Adrenal gland (tissue), 12 donors: ENCODE measurements around the gene CYP27B1. TPM values are rescaled to one million over a fixed set of nuclear protein-coding genes. Genes with fewer than 3 reads are reported as not detected.

ENCODE experiments used
- DNase-seq, 7 donors: peaks; one replicate each; pipeline ENCODE4 v3.0.0-alpha.2; 2019 to 2020
- H3K27ac ChIP-seq, 5 donors: fragments of 200-600 bp; sonication (generic) in 4 of 5; 1 replicate in 3 of 5; 2 replicates in 2 of 5; pipeline versions ENCODE4 v1.5.1 to v1.8.0; 2016 to 2020; ENCODE audit warnings: mild to moderate bottlenecking in 1 of 5
- H3K27me3 ChIP-seq: fragments of 200-600 bp; 2 replicates; pipeline ENCODE4 v1.8.0; 2021
- H3K36me3 ChIP-seq, 2 donors: fragments of 200-600 bp; replicated peaks in 1 of 2; 1 replicate in 1 of 2; 2 replicates in 1 of 2; pipeline versions ENCODE4 v1.5.1 to v1.8.0; 2018 to 2022
- H3K4me1 ChIP-seq, 2 donors: fragments of 200-600 bp; replicated peaks in 1 of 2; 1 replicate in 1 of 2; 2 replicates in 1 of 2; pipeline versions ENCODE4 v1.5.1 to v1.8.0; 2018 to 2021
- H3K4me3 ChIP-seq, 4 donors: fragments of 200-600 bp; sonication (generic) in 3 of 4; one replicate each; pipeline ENCODE4 v1.5.1; 2016 to 2018
- H3K9me3 ChIP-seq, 3 donors: fragments of 200-600 bp; sonication (generic) in 1 of 3; replicated peaks in 1 of 3; 1 replicate in 2 of 3; 2 replicates in 1 of 3; pipeline versions ENCODE4 v1.5.1 to v1.8.0; 2016 to 2021
- CTCF ChIP-seq, 6 experiments: fragments of 450-650 bp in 4 of 6; fragments of 200-600 bp in 2 of 6; sonication (generic) in 1 of 6; IDR thresholded peaks; 1 replicate in 5 of 6; 2 replicates in 1 of 6; pipeline versions ENCODE4 v1.5.1 to v1.8.0; 2016 to 2021; ENCODE audit warnings: antibody characterized with exemption in 6 of 6, mild to moderate bottlenecking in 2 of 6, moderate library complexity in 1 of 6
- POLR2A ChIP-seq, 2 donors: fragments of 450-650 bp; IDR thresholded peaks; one replicate each; pipeline ENCODE4 v1.6.1; 2017; ENCODE audit warnings: antibody characterized with exemption in 2 of 2, mild to moderate bottlenecking in 2 of 2, moderate library complexity in 1 of 2
- WGBS, 4 donors: extraction: QIAGEN DNeasy Blood & Tissue Kit in 2 of 4; methylation state at CpG; one replicate each; pipeline versions ENCODE4 v1.1.5 to v1.1.7; 2013 to 2017; 5-methylcytosine and 5-hydroxymethylcytosine counted together
- intact Hi-C, 2 donors: fragments of 100-400 bp; cut with DNase I; formaldehyde crosslinking; loops; one replicate each; pipeline versions ENCODE4 v1.14.1 to v1.15.0; 2022 to 2023
- polyA plus RNA-seq, 3 donors: library from polyadenylated mRNA; stranded (reverse); fragments of 200-250 nt in 2 of 3; fragments of 350-450 nt in 1 of 3; fragmentation: Illumina TruSeq in 1 of 3; extraction: RNeasy Lipid Tissue Mini Kit (QIAGEN cat#74804) in 1 of 3; gene quantifications; one replicate each; pipeline ENCODE4 v1.2.3, GENCODE V29; 2013 to 2014
- total RNA-seq, 9 donors: library from RNA; depleted of rRNA in 4 of 9; stranded (reverse); fragments of >200 nt in 4 of 9; fragments of 120-200 nt in 1 of 9; fragmentation: NEBNext Ultra II Directional in 1 of 9; extraction: Animal tissue kit (Norgen Biotek cat#: 25700) in 1 of 9; gene quantifications; one replicate each; pipeline versions ENCODE4 v1.1.0 to v1.2.4, GENCODE V29; 2013 to 2023
- donor health status: healthy with polysubstance abuse.
- donor health status: Bipolar disorder and iron deficiency.
- donor health status: DM: yes; HTN: yes; CAD: no.
- donor health status: DM: no; HTN: no; CAD: no.
- donor health status: DM: no; HTN: no; CAD: no.
- donor health status: DM: yes; HTN: yes; CAD: no.

Gene CYP27B1
- total and polyA plus RNA-seq, 12 donors = 0.48 to 10.4 (median 3.1) TPM

GRCh38 chr12:57810450-57810849, 43.6 kb upstream of the CYP27B1 start:
- intact Hi-C loops = no loop called here
- Histone ChIP-seq H3K27ac (no peak overlapping the region), H3K36me3 (peaks cover 0 to 71% of the 10 kb centered on the region in 2 donors), H3K4me1 (peaks cover 0 to 12% of the 10 kb centered on the region in 2 donors), H3K4me3 (no peak overlapping the region), H3K9me3 (no peaks in the 10 kb centered on the region), H3K27me3 (no peaks in the 10 kb centered on the region)
- peak in 1 of 7 donors; percentile 48 for DNase-seq
- TF ChIP-seq CTCF (IDR thresholded peaks at IDR 0.05) (no peak), POLR2A (IDR thresholded peaks at IDR 0.05) (no peak)
- WGBS, 4 donors = 79 to 91% (median 80%) methylated on average over 4 to 5 of the region's 5 CpGs

DNA sequence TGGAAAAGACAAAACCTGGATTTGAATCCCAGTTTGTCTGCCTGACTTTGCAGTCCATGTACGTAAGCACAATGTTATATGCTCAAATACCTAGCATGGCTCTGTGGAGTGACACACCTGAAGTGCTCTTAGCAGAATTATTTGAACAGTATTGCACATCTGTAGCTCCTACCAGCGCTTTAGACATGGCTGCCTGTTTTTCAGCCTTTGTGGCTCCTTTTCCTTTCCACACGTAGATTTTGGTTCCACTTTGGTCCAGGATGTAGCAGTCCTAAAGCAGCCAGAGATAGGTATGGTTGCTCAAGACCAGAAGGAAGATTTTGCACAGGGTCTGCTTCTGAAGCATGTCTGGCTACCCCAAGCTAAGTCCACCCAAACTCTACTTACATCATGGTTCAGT, 42.5 kb upstream of the CYP27B1 start:
- H3K4me3 ChIP-seq = no peak overlapping the region
- DNase-seq = no peak
- 88 to 97% (median 95%) methylated on average over 3 of the region's 3 CpGs for WGBS, 4 donors
- H3K27ac ChIP-seq = no peak overlapping the region
- H3K4me1 ChIP-seq = peaks cover 0 to 1% of the 10 kb centered on the region in 2 donors
- TF ChIP-seq CTCF (IDR thresholded peaks at IDR 0.05) = no peak
- no peak for TF ChIP-seq POLR2A (IDR thresholded peaks at IDR 0.05)
- H3K9me3 ChIP-seq = no peaks in the 10 kb centered on the region
- no peaks in the 10 kb centered on the region for H3K27me3 ChIP-seq
- peaks cover 0 to 81% of the 10 kb centered on the region in 2 donors for H3K36me3 ChIP-seq
- intact Hi-C loops = no loop called here

DNA sequence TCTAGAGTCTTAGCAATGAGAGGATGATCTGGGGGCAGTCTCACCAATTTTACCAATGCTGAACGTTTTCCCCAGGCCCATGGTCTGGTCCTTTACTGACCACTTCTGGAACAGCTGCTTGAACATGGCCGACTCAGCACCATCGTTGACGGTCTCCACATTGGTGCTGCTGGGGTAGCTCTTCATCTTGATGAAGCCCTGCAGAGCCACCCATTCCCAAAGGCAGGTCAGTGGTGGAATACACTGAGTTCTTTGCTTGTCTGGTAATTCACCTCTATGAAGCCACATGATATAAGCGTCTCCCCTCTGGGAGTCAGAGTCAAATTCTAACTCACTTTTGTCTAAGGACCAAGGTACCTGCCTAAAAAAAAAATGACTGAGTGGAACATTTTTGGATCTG, 41.5 kb upstream of the CYP27B1 start:
- H3K27me3 ChIP-seq = no peaks in the 10 kb centered on the region
- TF ChIP-seq CTCF (IDR thresholded peaks at IDR 0.05) (no peak), POLR2A (IDR thresholded peaks at IDR 0.05) (no peak)
- no peak overlapping the region for H3K27ac ChIP-seq
- 80 to 91% (median 87%) methylated on average over 3 to 5 of the region's 5 CpGs for WGBS, 4 donors
- H3K4me3 ChIP-seq = no peak overlapping the region
- no peak for DNase-seq
- intact Hi-C loops = no loop called here
- H3K36me3 ChIP-seq = peaks cover 0 to 86% of the 10 kb centered on the region in 2 donors
- no peaks in the 10 kb centered on the region for H3K9me3 ChIP-seq
- H3K4me1 ChIP-seq = no peaks in the 10 kb centered on the region

GRCh38 chr12:57807285-57807684, 40.4 kb upstream of the CYP27B1 start:
- no peaks in the 10 kb centered on the region for H3K27me3 ChIP-seq
- WGBS, 4 donors = 78 to 90% (median 87%) methylated on average over 3 to 9 of the region's 9 CpGs
- H3K4me3 ChIP-seq = no peak overlapping the region
- H3K36me3 ChIP-seq = peaks cover 0 to 90% of the 10 kb centered on the region in 2 donors
- no peaks in the 10 kb centered on the region for H3K9me3 ChIP-seq
- no peaks in the 10 kb centered on the region for H3K4me1 ChIP-seq
- TF ChIP-seq POLR2A (IDR thresholded peaks at IDR 0.05) (no peak), CTCF (IDR thresholded peaks at IDR 0.05) (no peak)
- intact Hi-C loops = no loop called here
- no peak overlapping the region for H3K27ac ChIP-seq
- no peak for DNase-seq
